GM12878 (cell line): Measurements from ENCODE around the gene ARHGEF7.

Source experiments
- ATF7 ChIP-seq: fragments of 450-650 bp; IDR thresholded peaks from 2 replicates; pipeline ENCODE4 v1.6.1; 2016; ENCODE audit warnings: low read depth, mild to moderate bottlenecking
- POLR2A ChIP-seq: IDR thresholded peaks from 2 replicates; pipeline ENCODE4 v1.6.1; 2011; ENCODE audit warnings: low read depth, mild to moderate bottlenecking, low read length
- SRF ChIP-seq, 2 experiments: IDR thresholded peaks; 2 replicates each; pipeline ENCODE4 v1.6.1; 2011; ENCODE audit warnings: low read depth in 2 of 2, low read length in 2 of 2, mild to moderate bottlenecking in 1 of 2, moderate library complexity in 1 of 2
- TF ChIP-seq, protein P1 (sequence below), 3 experiments: IDR thresholded peaks in 2 of 3; conservative IDR thresholded peaks in 1 of 3; 2 replicates each; pipeline ENCODE4 v1.5.1; 2011; ENCODE audit warnings: low read depth in 3 of 3, low read length in 3 of 3, mild to moderate bottlenecking in 3 of 3, control low read depth in 2 of 3, moderate library complexity in 2 of 3, inconsistent platforms in 1 of 3, mixed read lengths in 1 of 3; ENCODE audit not compliant: control insufficient read depth in 2 of 3, insufficient read depth in 1 of 3; ENCODE audit errors: extremely low read depth in 1 of 3

DNA sequence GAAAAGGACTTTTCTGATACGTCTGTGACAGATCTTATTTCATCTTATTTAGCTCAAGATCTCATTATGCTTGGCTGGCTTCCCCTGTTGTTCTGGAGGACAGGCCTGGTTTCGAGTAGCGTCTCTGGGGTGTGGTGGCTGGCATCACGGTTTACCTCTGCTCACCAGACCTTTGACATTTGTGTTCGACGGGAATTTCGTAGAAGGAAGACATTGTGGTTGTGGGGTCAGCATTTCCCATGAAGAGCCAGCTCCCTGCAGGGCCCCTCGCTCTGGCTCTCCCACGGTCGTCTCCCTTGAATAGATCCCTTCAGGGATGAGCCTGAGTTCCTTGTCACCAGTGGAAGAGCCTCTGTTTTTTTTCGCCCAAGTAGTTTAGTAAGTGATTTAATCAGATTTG is 126.8 kb downstream of the ARHGEF7 start:
- TF ChIP-seq POLR2A: no peak
- no peak for TF ChIP-seq ATF7
- no peak for TF ChIP-seq SRF (IDR thresholded peaks at IDR 0.05; ENCODE audit: low read depth in 2 of 2, low read length in 2 of 2)
- TF ChIP-seq, protein P1, sequence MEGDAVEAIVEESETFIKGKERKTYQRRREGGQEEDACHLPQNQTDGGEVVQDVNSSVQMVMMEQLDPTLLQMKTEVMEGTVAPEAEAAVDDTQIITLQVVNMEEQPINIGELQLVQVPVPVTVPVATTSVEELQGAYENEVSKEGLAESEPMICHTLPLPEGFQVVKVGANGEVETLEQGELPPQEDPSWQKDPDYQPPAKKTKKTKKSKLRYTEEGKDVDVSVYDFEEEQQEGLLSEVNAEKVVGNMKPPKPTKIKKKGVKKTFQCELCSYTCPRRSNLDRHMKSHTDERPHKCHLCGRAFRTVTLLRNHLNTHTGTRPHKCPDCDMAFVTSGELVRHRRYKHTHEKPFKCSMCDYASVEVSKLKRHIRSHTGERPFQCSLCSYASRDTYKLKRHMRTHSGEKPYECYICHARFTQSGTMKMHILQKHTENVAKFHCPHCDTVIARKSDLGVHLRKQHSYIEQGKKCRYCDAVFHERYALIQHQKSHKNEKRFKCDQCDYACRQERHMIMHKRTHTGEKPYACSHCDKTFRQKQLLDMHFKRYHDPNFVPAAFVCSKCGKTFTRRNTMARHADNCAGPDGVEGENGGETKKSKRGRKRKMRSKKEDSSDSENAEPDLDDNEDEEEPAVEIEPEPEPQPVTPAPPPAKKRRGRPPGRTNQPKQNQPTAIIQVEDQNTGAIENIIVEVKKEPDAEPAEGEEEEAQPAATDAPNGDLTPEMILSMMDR (IDR thresholded peaks at IDR 0.05 in 2 of 3, conservative IDR thresholded peaks at IDR 0.05 in 1 of 3; ENCODE audit: control insufficient read depth in 2 of 3, extremely low read depth in 1 of 3, insufficient read depth in 1 of 3, low read depth in 3 of 3, low read length in 3 of 3): no peak
